Progenitor cell of endocrine pancreas (in vitro differentiated cells): Measurements from ENCODE around the gene SEC31A. TPM values are rescaled to one million over a fixed set of nuclear protein-coding genes. Genes with fewer than 3 reads are reported as not detected.

ENCODE experiments used
- DNase-seq: peaks from one replicate; pipeline ENCODE4 v3.0.0; 2021; ENCODE audit warnings: low spot score; ENCODE audit not compliant: unreplicated experiment
- H3K27ac Mint-ChIP-seq: 2 replicates; pipeline ENCODE4 v1.8.0; 2021; ENCODE audit warnings: mild to moderate bottlenecking, moderate library complexity, mixed read lengths
- H3K27me3 Mint-ChIP-seq: 2 replicates; pipeline ENCODE4 v1.8.0; 2021; ENCODE audit warnings: mixed read lengths
- H3K36me3 Mint-ChIP-seq: 2 replicates; pipeline ENCODE4 v1.8.0; 2022; ENCODE audit warnings: mixed read lengths; ENCODE audit not compliant: insufficient read depth
- H3K4me1 Mint-ChIP-seq: 2 replicates; pipeline ENCODE4 v1.8.0; 2021; ENCODE audit warnings: low read depth, mixed read lengths
- H3K4me3 Mint-ChIP-seq: 2 replicates; pipeline ENCODE4 v1.8.0; 2021; ENCODE audit warnings: low read depth, mild to moderate bottlenecking, moderate library complexity, mixed read lengths
- H3K9me3 Mint-ChIP-seq: 2 replicates; pipeline ENCODE4 v1.8.0; 2021; ENCODE audit warnings: low read depth, mixed read lengths
- total RNA-seq: library from RNA; stranded (reverse); gene quantifications from 2 replicates; pipeline ENCODE4 v1.2.1, GENCODE V29; 2021
- TF ChIP-seq, protein P1 (sequence below): fragments of 200-600 bp; sonication (generic); IDR thresholded peaks from one replicate; pipeline ENCODE4 v1.5.0; 2021; ENCODE audit warnings: antibody characterized with exemption, mild to moderate bottlenecking; ENCODE audit not compliant: unreplicated experiment

Gene SEC31A
- total RNA-seq, 1 donor from 2014 or later = 250 TPM

DNA sequence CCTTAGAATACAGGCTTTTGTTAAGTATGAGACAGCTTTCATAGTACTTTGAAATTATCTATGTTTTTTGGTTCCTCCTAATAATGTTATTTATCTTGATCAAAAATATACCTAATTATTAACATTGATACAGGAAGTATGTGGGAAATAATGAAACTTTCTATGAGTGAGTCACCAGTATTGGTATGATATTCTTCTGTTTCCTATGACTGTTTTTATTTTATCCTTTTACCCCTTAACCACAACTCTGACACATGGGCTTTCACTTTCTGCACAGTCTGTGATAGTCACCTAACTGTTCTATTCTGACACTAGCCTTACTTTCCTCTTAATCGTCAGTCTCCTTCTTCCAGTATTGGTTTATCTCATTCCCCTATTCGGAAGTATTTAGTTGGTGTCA is 14.3 kb upstream of the SEC31A start:
- Mint-ChIP-seq H3K9me3 (no peaks in the 10 kb centered on the region), H3K4me1 (peaks cover 2% of the 10 kb centered on the region), H3K27me3 (no peaks in the 10 kb centered on the region), H3K4me3 (no peak overlapping the region), H3K27ac (no peak overlapping the region), H3K36me3 (peaks cover 8% of the 10 kb centered on the region)
- TF ChIP-seq, protein P1, sequence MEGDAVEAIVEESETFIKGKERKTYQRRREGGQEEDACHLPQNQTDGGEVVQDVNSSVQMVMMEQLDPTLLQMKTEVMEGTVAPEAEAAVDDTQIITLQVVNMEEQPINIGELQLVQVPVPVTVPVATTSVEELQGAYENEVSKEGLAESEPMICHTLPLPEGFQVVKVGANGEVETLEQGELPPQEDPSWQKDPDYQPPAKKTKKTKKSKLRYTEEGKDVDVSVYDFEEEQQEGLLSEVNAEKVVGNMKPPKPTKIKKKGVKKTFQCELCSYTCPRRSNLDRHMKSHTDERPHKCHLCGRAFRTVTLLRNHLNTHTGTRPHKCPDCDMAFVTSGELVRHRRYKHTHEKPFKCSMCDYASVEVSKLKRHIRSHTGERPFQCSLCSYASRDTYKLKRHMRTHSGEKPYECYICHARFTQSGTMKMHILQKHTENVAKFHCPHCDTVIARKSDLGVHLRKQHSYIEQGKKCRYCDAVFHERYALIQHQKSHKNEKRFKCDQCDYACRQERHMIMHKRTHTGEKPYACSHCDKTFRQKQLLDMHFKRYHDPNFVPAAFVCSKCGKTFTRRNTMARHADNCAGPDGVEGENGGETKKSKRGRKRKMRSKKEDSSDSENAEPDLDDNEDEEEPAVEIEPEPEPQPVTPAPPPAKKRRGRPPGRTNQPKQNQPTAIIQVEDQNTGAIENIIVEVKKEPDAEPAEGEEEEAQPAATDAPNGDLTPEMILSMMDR = no peak
- DNase-seq = no peak

DNA sequence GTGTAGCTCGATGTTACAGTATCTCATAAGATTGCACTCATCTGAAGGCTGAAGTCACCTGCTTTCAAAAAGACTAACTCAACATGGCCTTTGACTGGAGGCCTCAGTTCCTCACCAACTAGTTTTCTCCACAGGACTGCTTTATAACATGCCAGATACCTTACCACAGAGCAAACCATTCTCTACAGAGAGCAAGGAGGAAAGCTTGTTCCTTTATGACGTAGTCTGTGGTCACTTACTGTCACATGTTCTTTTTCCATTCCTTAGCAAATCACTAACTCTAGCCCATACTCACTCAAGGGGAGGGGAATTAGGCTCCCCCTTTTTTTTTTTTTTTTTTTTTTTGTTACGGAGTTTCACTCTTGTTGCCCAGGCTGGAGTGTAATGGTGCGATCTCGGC is 12.8 kb upstream of the SEC31A start:
- Mint-ChIP-seq H3K36me3 (peaks cover 8% of the 10 kb centered on the region), H3K4me3 (no peak overlapping the region), H3K4me1 (peaks cover 6% of the 10 kb centered on the region), H3K27ac (peak overlapping the region; percentile 39), H3K9me3 (no peaks in the 10 kb centered on the region), H3K27me3 (no peaks in the 10 kb centered on the region)
- no peak for DNase-seq
- TF ChIP-seq, protein P1 = no peak

DNA sequence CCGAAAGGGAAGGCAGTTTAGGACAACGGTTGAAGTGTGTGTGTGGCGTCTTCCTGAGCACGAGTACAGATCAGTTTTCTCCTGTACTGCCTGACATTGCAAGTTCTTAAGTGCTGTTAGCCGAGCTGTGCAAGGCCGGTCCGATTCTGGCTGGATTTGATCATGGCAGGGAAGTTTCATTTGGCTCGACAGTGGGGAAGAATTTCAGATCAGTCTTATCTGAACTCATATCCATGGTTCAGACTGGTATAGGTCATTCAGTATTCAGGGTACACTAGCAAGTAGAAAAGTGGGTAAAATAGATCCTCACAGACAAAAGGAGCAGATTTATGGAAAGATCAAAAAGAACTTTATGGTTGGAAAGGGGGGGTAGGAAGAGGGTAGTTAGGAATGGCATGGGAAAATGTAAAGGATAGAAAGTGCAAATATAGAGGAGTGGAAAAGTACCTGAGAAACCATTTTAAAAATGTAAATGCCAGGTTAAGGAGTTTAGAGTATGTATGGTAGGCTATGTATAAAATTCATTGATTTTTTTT is 10.3 kb upstream of the SEC31A start:
- H3K27ac Mint-ChIP-seq = no peak overlapping the region
- peaks cover 21% of the 10 kb centered on the region for H3K4me1 Mint-ChIP-seq
- peaks cover 8% of the 10 kb centered on the region for H3K36me3 Mint-ChIP-seq
- TF ChIP-seq, protein P1 = no peak
- no peaks in the 10 kb centered on the region for H3K27me3 Mint-ChIP-seq
- H3K4me3 Mint-ChIP-seq = no peak overlapping the region
- DNase-seq = no peak
- no peaks in the 10 kb centered on the region for H3K9me3 Mint-ChIP-seq

DNA sequence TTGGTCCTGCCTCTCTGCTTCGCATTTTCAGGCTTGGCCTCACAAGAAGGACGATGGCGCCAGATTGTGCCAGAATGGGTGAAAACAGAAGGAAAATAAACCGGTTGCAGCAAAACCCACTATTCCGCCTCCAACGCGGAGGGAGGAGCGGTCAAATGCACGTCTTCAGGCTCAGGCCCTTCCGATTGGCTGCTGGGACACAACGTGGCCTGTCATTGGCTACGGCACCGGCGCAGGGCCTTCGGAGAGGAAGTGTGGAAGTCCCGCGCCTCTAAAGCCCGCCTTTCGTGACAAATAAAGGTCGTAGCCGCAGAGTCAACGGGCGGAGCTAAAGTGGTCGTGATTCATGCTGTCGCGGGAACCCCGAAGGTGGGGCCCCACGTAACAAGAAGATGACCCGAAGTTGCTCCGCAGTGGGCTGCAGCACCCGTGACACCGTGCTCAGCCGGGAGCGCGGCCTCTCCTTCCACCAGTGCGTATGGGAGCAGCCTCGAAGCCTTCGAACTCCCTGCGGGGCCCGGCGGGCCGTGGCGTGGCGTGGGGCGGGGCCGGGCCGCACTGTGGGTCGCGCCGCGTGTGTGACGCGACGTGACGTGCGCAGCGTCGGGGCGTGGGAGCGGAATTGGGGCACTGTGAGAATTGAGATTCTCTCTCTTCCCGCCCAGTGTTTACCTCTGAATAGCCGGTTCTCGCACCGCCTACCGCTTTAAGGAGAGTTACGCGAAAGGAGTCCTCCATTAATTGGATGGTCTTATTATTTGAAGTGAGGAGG is 9.6 kb upstream of the SEC31A start, which contains the start of gene THAP9:
Gene THAP9, plus strand, starts transcription at position 325 of the 772 bp plus-strand sequence. Its CDS starts 68 bp downstream, at position 393.
- peak; percentile 90 for DNase-seq
- Mint-ChIP-seq H3K36me3 (peaks cover 9% of the 10 kb centered on the region), H3K27me3 (no peaks in the 10 kb centered on the region), H3K4me1 (peaks cover 23% of the 10 kb centered on the region), H3K4me3 (no peak within 1 kb of the TSS), H3K27ac (no peak within 1 kb of the TSS), H3K9me3 (no peaks in the 10 kb centered on the region)
- TF ChIP-seq, protein P1 = no peak

DNA sequence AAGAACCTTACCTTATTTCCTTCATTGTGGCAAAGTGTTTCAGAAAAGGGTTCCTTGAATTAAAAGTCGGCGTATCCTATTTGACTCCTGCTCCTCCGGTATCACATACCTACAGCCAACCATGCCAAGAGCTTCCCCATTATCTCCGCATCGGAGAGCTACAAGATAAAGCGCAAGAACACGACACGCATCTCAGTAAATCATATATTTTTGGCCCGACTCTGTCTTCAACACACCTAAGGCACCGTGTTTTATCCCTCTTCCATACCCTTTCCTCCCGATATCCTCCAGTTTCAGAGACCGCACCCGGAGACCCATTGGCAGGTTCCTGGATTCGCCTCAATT is 9.1 kb upstream of the SEC31A start:
- Mint-ChIP-seq H3K27me3 (no peaks in the 10 kb centered on the region), H3K9me3 (no peaks in the 10 kb centered on the region), H3K4me1 (peaks cover 24% of the 10 kb centered on the region), H3K36me3 (peaks cover 8% of the 10 kb centered on the region), H3K27ac (no peak overlapping the region), H3K4me3 (no peak overlapping the region)
- TF ChIP-seq, protein P1 = no peak
- DNase-seq = no peak
